IPS-11a (cell line): ENCODE results near the gene ZNF519.

ENCODE experiments used
- H3K4me3 ChIP-seq: one replicate; pipeline ENCODE4 v1.5.1; 2013; ENCODE audit warnings: low read depth, low read length, control low read depth

The ZNF519 gene

DNA sequence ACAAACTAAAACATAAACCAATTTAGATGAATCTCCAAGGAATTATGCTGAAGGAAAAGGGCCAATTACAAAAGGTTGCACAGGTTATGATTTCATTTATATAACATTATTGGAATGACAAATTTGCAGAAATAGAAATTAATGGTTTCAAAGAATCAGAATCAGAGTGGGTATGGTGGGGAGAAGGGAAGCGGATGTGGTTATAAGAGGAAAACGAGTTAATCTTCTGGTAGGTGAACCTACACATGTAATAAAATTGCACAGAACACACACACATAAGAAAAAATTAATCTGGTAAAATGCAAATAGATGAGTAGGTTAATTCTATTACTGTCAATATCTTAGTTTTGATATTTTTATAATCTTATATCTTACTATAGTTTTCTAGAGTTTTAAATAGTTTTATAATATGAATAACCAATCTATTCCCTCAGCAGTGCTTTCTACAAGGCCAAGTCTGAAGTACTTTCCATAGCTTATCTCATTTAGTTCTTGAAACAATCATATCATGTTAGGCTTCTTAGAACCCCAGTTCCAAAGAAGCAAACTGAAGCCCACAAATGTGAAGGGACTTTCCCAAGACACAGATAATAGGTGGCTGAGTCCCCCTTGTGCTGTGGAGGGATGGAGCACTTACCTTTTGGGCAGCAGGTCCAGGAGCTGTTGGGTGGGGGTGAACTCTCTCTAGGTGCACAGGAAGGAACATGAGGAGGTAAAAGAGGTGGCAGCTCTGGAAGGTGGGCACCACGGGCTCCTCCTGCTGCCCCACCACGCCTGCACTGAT lies 31.5 kb downstream of the ZNF519 start:
- H3K4me3 ChIP-seq = no peak overlapping the region

DNA sequence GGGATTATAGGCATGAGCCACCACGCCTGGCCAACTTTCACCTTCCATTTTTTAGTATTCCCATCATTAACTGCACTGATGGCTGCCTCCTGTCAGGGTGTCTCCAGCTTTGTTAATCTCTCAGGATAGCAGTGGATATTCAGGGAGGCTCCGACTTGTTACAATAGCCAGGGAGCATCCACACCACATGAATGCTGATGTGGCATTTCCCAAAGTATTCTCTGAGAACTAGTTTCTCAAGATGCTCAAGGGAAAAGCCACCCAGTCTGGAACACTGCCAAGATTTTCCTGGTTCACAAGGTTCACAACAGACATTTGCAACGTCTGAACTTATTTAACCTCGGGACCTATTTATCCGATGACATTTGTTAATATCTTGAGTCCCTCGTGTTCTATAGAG lies 33.8 kb downstream of the ZNF519 start:
- no peak overlapping the region for H3K4me3 ChIP-seq

DNA sequence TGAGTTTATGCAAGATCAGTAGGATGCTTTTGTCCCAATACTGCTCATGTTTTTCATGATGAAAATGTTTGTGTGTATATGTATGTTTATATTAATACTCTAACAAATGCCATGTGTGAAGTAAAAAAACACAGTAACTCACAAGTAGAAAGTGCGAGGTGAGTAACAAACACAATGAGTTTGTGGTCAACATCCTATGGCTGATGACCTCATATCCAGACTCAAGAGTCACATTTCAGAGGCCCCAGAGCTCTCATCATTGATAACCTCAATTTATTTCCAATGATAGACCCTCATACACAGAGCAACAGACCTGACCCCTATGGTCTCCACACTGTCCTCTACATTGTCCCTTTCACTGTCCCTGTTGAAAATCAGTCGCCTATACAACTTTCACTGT lies 34.5 kb downstream of the ZNF519 start:
- H3K4me3 ChIP-seq = no peak overlapping the region

DNA sequence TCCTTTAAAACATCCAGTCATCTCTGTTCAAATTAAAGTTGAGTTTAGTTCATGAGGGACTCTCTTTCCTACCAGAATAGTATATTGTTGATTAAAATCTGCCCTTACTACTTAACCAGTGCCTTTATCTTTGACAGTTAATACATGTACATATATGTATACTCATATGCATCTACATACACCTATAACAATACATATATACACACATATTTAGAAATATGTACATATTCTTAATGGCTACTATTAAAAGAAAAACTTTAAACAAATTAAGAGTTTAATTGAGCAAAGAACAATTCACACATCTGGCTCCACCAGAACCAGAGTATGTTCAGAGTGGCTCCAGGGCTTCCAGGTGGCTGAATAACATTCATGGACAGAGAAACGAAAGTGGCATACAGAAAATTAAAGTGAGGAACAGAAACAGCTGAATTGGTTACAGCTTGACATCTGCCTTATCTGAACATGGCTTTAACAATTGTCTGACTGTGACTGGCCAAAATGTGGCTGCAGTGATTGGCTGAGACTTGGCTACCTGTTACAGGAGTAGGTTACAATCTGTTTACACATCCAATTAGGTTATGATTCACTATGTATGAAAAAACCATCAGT lies 38.8 kb downstream of the ZNF519 start:
- H3K4me3 ChIP-seq = no peak overlapping the region

DNA sequence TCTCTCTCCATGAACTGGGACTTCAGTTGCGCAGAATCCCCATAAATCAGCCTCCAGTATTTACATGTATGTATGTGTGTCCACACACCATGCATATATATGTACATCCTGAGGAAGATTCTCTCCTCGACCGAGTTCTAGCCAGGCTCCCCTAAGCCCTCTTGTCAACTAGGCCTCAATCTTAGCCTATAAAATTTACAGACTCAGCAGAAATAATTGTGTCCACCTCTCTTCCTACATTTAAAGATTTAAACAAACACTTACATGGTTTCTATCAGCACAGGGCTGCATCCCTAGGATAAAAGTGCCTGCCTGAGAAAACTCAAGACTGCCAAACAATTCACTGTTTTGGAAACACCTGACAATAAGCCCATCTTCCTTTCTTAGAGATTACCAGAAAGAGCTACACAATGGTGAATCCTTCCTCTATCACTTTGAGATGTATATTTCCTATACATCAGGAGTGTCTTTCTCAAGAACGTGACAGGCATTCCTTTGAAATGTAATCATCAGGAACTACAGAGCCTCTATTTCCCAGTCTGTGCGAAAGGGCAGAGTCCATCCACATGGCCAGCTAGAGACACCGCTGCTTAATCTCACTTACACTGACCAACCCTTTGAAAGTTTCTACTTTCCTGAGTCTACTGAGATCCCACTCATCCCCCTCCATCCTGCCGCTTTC lies 39.5 kb downstream of the ZNF519 start:
- H3K4me3 ChIP-seq = no peak overlapping the region

DNA sequence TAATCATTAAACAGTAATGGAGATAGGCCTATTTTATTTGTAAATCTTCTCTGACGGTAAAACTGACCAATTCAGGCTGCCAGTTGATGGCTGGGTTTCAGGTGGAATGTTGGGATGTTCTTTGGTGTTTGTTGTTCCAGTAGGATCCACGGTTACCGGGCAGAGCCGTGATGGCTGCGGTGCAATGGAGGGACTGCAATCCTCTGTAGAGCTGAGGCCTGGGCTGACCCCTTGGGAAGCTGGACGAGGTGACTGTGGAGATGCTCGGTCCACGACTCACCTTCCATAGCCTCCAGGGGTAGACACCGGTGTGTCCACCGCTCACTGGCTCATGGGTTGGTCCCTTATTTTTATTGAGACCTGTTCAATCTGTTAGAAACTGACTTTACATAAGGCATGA lies 42.5 kb downstream of the ZNF519 start:
- H3K4me3 ChIP-seq = no peak overlapping the region

DNA sequence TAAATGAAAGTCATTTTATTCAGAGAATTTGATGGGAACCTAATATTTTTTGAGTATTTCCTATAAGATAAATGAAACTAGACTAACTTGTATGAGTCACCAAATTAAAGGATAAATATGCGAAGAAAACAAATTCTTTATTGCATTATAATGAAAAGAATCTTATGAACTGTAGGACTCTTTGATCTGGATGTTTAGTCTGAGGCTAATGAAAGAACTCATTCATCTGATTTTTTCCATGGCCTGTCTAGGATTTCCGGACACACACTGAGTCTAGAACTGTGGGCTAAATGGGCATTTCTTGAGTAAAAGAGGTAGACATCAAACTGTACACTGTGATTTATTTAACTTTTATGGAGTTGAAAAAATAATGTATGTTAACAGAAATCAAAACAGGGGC lies 43.0 kb downstream of the ZNF519 start:
- H3K4me3 ChIP-seq = no peak overlapping the region

DNA sequence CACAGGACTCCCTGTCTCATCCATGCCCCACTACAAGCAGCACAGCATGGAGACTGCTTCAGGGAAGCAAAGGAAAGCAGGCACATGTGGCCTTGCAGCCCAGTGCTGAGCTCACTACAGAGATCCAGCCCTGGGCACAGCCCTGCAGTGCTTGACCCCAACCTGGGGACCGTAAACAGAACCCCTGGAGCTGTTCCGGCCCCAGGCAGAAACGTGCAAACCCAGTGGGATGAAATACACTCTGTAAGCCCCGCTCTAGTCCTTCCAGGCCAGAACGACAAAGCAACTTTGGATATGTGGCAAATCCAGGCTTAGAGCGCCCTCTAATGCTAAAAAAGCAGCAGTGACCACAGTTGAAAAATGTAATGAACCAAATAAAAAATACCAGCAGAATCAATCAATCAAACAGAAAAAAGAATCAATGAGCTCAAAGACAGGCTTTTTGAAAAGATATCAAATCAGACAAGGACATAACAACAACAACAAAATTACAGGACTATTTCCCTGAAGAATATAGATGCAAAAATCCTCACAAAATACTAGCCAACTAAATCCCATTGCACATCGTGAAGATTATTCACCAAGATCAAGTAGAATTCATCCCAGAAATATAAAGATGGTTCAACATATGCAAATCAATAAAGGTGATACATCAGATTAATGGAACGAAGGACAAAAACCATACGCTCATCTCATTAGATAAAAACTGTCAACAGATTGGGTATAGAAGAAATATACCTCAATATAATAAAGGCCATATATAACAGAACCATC lies 45.6 kb downstream of the ZNF519 start:
- no peak overlapping the region for H3K4me3 ChIP-seq

DNA sequence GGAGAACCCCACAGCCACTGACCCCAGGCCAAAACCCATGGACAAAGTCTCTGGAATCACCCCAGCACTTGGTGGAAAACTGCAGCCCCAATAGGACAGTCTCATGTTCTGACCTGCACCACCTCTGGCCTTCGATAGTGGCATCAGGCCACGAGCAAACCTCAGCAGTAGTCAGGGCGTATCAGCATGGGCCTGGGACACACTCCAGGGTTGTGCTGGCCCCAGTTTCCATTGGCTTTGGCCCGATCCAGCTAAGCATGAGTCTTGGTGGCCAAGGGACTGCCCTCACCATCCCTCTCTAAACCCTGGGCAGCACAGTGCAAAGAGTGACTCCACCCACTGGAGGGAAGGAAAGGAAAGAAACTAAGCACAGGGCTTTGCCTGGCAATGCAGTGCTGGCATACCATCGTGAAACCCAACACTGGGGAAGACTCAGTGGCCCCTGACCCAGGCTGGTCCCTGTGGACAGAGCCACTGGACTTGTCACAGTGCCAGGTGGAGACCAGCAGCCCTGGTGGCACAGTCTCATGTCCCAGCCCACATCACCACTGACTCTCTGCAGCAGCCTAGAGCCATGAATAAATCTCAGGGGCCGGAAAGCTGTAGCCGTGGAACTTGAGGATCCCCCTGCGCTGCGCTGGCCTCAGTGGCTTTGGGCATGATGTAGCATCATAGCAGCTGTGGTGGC lies 46.3 kb downstream of the ZNF519 start:
- H3K4me3 ChIP-seq = no peak overlapping the region

DNA sequence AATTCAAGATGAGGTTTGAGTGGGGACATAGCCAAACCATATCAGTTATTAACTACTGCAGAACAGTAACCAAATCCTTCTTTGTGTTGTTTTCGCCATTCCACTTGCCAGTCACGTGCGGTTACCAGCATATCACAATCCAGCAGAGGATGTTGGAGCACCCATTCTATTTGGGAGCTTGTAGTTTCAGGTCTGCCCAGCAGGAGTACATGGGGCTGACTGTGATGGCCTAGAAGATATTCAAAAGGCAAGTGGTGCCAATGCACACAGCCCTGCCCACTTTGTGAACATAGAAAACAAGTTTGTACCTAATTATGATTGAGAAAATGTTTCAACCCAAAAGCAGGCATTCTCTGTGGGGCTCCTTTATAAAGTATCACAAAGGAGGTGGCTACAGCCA lies 57.0 kb downstream of the ZNF519 start:
- H3K4me3 ChIP-seq = no peak overlapping the region

DNA sequence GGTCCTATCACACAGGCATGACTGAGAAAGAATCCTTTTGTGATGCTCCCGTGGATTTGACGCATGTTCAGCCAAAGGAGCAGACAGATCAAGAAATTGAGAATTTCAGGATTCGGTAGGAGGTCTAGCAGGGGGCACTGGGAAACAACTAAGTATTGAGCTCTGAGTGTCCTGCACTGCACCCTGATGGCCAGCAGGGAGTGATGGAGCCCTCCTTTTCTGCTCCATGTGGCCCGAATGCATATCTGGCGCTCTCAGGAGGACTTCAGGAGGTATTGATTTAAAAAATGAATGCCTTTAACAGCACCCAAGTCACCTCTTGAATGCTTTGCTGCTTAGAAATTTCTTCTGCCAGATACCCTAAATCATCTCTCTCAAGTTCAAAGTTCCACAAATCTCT lies 58.0 kb downstream of the ZNF519 start:
- H3K4me3 ChIP-seq = no peak overlapping the region

DNA sequence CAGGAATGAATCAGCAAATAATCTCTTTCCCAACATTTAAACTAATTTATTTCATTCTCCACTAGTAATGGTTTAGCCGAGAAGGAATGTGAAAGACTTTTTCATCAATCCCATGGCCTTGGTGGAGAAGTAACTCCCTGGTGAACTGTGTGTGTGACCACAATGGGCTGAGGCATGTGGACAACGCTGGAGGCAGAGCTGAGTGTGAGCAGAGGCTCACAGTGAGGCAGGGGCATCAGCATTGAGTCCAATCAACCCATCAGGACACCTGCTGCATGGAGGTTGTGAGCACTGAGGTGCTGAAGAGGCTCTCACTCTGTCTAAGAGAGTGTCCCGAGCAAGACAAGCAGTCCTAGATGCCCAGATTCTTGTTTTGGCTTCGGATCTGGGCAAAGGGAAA lies 78.6 kb downstream of the ZNF519 start:
- H3K4me3 ChIP-seq = no peak overlapping the region
